MM.1S (cell line): Measurements from ENCODE around the gene TECPR2.

Source experiments
- DNase-seq: peaks from one replicate; pipeline ENCODE4 v3.0.0-alpha.2; 2015
- H2AFZ ChIP-seq: fragments of 300-600 bp; sonication (generic); 2 replicates; pipeline ENCODE4 v1.6.0; 2016; ENCODE audit warnings: antibody characterized with exemption, low read length
- H3F3A ChIP-seq: fragments of 300-600 bp; sonication (generic); 2 replicates; pipeline ENCODE4 v1.6.1; 2016; ENCODE audit warnings: mild to moderate bottlenecking, antibody characterized with exemption, low read length, moderate library complexity, mixed read lengths; ENCODE audit not compliant: insufficient read depth
- H3K27ac ChIP-seq: fragments of 300-600 bp; sonication (generic); 2 replicates; pipeline ENCODE4 v1.5.1; 2016; ENCODE audit warnings: mild to moderate bottlenecking, low read length
- H3K27me3 ChIP-seq: fragments of 300-600 bp; sonication (generic); replicated peaks from 2 replicates; pipeline ENCODE4 v1.6.0; 2016; ENCODE audit warnings: low read length; ENCODE audit not compliant: insufficient read depth
- H3K36me3 ChIP-seq: fragments of 300-600 bp; sonication (generic); replicated peaks from 2 replicates; pipeline ENCODE4 v1.6.1; 2016; ENCODE audit warnings: mild to moderate bottlenecking, low read length, mixed read lengths; ENCODE audit not compliant: insufficient read depth
- H3K4me1 ChIP-seq: fragments of 300-600 bp; sonication (generic); 2 replicates; pipeline ENCODE4 v1.6.1; 2016; ENCODE audit warnings: low read length, mixed read lengths
- H3K4me2 ChIP-seq: fragments of 300-600 bp; sonication (generic); 2 replicates; pipeline ENCODE4 v1.6.0; 2016; ENCODE audit warnings: low read depth, low read length
- H3K4me3 ChIP-seq: fragments of 300-600 bp; sonication (generic); 2 replicates; pipeline ENCODE4 v1.5.1; 2016; ENCODE audit warnings: low read length, mixed read lengths
- H3K79me2 ChIP-seq: fragments of 300-600 bp; sonication (generic); 2 replicates; pipeline ENCODE4 v1.6.1; 2016; ENCODE audit warnings: mixed run types, low read length, mixed read lengths
- H3K9ac ChIP-seq: fragments of 300-600 bp; sonication (generic); 2 replicates; pipeline ENCODE4 v1.6.1; 2016; ENCODE audit warnings: low read length, mixed read lengths
- H3K9me2 ChIP-seq: fragments of 300-600 bp; sonication (generic); replicated peaks from 2 replicates; pipeline ENCODE4 v1.6.1; 2016; ENCODE audit warnings: mild to moderate bottlenecking, low read length, mixed read lengths; ENCODE audit not compliant: insufficient read depth
- H3K9me3 ChIP-seq: fragments of 300-600 bp; sonication (generic); replicated peaks from 2 replicates; pipeline ENCODE4 v1.6.1; 2016; ENCODE audit warnings: mild to moderate bottlenecking, low read length, mixed read lengths; ENCODE audit not compliant: insufficient read depth
- H4K20me1 ChIP-seq: fragments of 300-600 bp; sonication (generic); 2 replicates; pipeline ENCODE4 v1.6.1; 2016; ENCODE audit warnings: mild to moderate bottlenecking, low read length, moderate library complexity, mixed read lengths; ENCODE audit not compliant: insufficient read depth
- CTCF ChIP-seq: fragments of 300-600 bp; sonication (generic); IDR thresholded peaks from 2 replicates; pipeline ENCODE4 v1.5.1; 2016; ENCODE audit warnings: antibody characterized with exemption, low read length, mixed read lengths
- EZH2 ChIP-seq: fragments of 300-600 bp; sonication (generic); optimal IDR thresholded peaks from 2 replicates; pipeline ENCODE3; 2017; ENCODE audit warnings: low read depth, mild to moderate bottlenecking, antibody characterized with exemption, low read length, mixed read lengths
- EZH2phosphoT487 ChIP-seq: fragments of 300-600 bp; sonication (generic); IDR thresholded peaks from 2 replicates; pipeline ENCODE4 v1.6.1; 2018; ENCODE audit warnings: antibody characterized with exemption, low read length

TECPR2 gene

GRCh38 chr14:102532204-102532658 is 169.5 kb downstream of the TECPR2 start:
- no peak overlapping the region for H3K4me3 ChIP-seq
- no peak overlapping the region for H3K4me2 ChIP-seq
- no peak for TF ChIP-seq EZH2
- TF ChIP-seq CTCF = no peak
- TF ChIP-seq EZH2phosphoT487 = no peak
- H3K9me3 ChIP-seq = no peaks in the 10 kb centered on the region
- H3K79me2 ChIP-seq = no peaks in the 10 kb centered on the region
- H3K9ac ChIP-seq = no peak overlapping the region
- no peak overlapping the region for H2AFZ ChIP-seq
- no peak for DNase-seq
- no peaks in the 10 kb centered on the region for H3K9me2 ChIP-seq
- no peaks in the 10 kb centered on the region for H3K4me1 ChIP-seq
- H4K20me1 ChIP-seq = no peaks in the 10 kb centered on the region
- H3K27me3 ChIP-seq = no peaks in the 10 kb centered on the region
- no peak overlapping the region for H3K27ac ChIP-seq
- H3F3A ChIP-seq = no peaks in the 10 kb centered on the region
- no peaks in the 10 kb centered on the region for H3K36me3 ChIP-seq

- Histone ChIP-seq H3K4me1 (no peaks in the 10 kb centered on the region), H3K79me2 (no peaks in the 10 kb centered on the region), H3K27me3 (no peaks in the 10 kb centered on the region; the same call in 1 of the 2 replicates), H3K9me3 (no peaks in the 10 kb centered on the region), H2AFZ (no peak overlapping the region), H3K9me2 (no peaks in the 10 kb centered on the region), H3K4me3 (no peak overlapping the region), H3K36me3 (no peaks in the 10 kb centered on the region), H3K9ac (no peak overlapping the region), H4K20me1 (no peaks in the 10 kb centered on the region), H3K4me2 (no peak overlapping the region), H3F3A (no peaks in the 10 kb centered on the region), H3K27ac (no peak overlapping the region)
- DNase-seq = no peak
- TF ChIP-seq EZH2 (no peak), EZH2phosphoT487 (no peak), CTCF (no peak)
These were observed 175.3 kb downstream of the TECPR2 start for GRCh38 chr14:102537981-102538601.

- TF ChIP-seq EZH2phosphoT487 = no peak
- no peak for TF ChIP-seq CTCF
- no peak for TF ChIP-seq EZH2
- Histone ChIP-seq H4K20me1 (no peaks in the 10 kb centered on the region), H2AFZ (no peak overlapping the region), H3K4me1 (no peaks in the 10 kb centered on the region), H3K27me3 (no peaks in the 10 kb centered on the region; the same call in 1 of the 2 replicates), H3K9me2 (no peaks in the 10 kb centered on the region), H3K79me2 (no peaks in the 10 kb centered on the region), H3K9me3 (no peaks in the 10 kb centered on the region), H3F3A (no peaks in the 10 kb centered on the region), H3K4me3 (no peak overlapping the region), H3K27ac (no peak overlapping the region), H3K4me2 (no peak overlapping the region), H3K9ac (no peak overlapping the region), H3K36me3 (no peaks in the 10 kb centered on the region)
- no peak for DNase-seq
These were observed 176.1 kb downstream of the TECPR2 start for GRCh38 chr14:102538602-102539543.
